Liver (tissue), 9 donors: ENCODE results near the gene DCPS. TPM values are rescaled to one million over a fixed set of nuclear protein-coding genes. Genes with fewer than 3 reads are reported as not detected.

ENCODE experiments used
- DNase-seq: peaks from one replicate; pipeline ENCODE4 v3.0.0-alpha.2; 2017; ENCODE audit warnings: low spot score
- H3K27ac ChIP-seq, 2 donors: one replicate each; pipeline ENCODE4 v1.7.0; 2013; ENCODE audit warnings: inconsistent platforms in 2 of 2, low read length in 2 of 2, control low read depth in 1 of 2, low read depth in 1 of 2, mild to moderate bottlenecking in 1 of 2
- H3K27me3 ChIP-seq, 4 donors: one replicate each; pipeline versions ENCODE4 v1.6.1 to v1.7.0; 2013; ENCODE audit warnings: low read length in 3 of 4, inconsistent platforms in 1 of 4, mild to moderate bottlenecking in 1 of 4, moderate library complexity in 1 of 4; ENCODE audit not compliant: control insufficient read depth in 4 of 4, insufficient read depth in 4 of 4
- H3K36me3 ChIP-seq, 4 donors: one replicate each; pipeline versions ENCODE4 v1.6.1 to v1.7.0; 2013; ENCODE audit warnings: low read length in 3 of 4, mild to moderate bottlenecking in 3 of 4, low read depth in 1 of 4, moderate library complexity in 1 of 4; ENCODE audit not compliant: control insufficient read depth in 4 of 4, insufficient read depth in 3 of 4
- H3K4me1 ChIP-seq, 4 donors: one replicate each; pipeline versions ENCODE4 v1.6.1 to v1.7.0; 2013; ENCODE audit warnings: low read length in 3 of 4, mild to moderate bottlenecking in 3 of 4, moderate library complexity in 1 of 4; ENCODE audit not compliant: control insufficient read depth in 4 of 4, insufficient read depth in 4 of 4
- H3K4me3 ChIP-seq, 3 donors: one replicate each; pipeline versions ENCODE4 v1.6.1 to v1.7.0; 2013; ENCODE audit warnings: low read length in 3 of 3, control low read depth in 1 of 3, low read depth in 1 of 3, mild to moderate bottlenecking in 1 of 3
- H3K9ac ChIP-seq, 2 donors: one replicate each; pipeline ENCODE4 v1.7.0; 2013; ENCODE audit warnings: low read length in 2 of 2, mild to moderate bottlenecking in 2 of 2, moderate library complexity in 2 of 2, control low read depth in 1 of 2, low read depth in 1 of 2
- H3K9me3 ChIP-seq, 4 donors: one replicate each; pipeline versions ENCODE4 v1.6.1 to v1.7.0; 2013; ENCODE audit warnings: low read length in 3 of 4; ENCODE audit not compliant: control insufficient read depth in 4 of 4
- ATF3 ChIP-seq: IDR thresholded peaks from 2 replicates; pipeline ENCODE4 v1.6.1; 2016; ENCODE audit warnings: antibody characterized with exemption
- CTCF ChIP-seq: fragments of 150-350 bp; IDR thresholded peaks from 2 replicates; pipeline ENCODE4 v1.5.1; 2017; ENCODE audit warnings: improper control_type of control experiment, low read depth, low read length; ENCODE audit not compliant: missing input control
- EGR1 ChIP-seq, 2 donors: IDR thresholded peaks; 2 replicates each; pipeline ENCODE4 v1.6.1; 2016 to 2018; ENCODE audit warnings: antibody characterized with exemption in 2 of 2, low read depth in 2 of 2
- FOXA1 ChIP-seq: IDR thresholded peaks from 2 replicates; pipeline ENCODE4 v1.6.1; 2016; ENCODE audit warnings: antibody characterized with exemption
- FOXA2 ChIP-seq: IDR thresholded peaks from 2 replicates; pipeline ENCODE4 v1.6.1; 2016; ENCODE audit warnings: antibody characterized with exemption
- GABPA ChIP-seq, 2 donors: IDR thresholded peaks in 1 of 2; conservative IDR thresholded peaks in 1 of 2; 2 replicates each; pipeline ENCODE4 v1.6.1; 2016; ENCODE audit warnings: antibody characterized with exemption in 2 of 2, mild to moderate bottlenecking in 1 of 2, moderate library complexity in 1 of 2
- HNF4A ChIP-seq, 2 donors: conservative IDR thresholded peaks; 2 replicates each; pipeline ENCODE4 v1.6.1; 2016; ENCODE audit warnings: antibody characterized with exemption in 2 of 2, mild to moderate bottlenecking in 2 of 2
- HNF4G ChIP-seq: IDR thresholded peaks from 2 replicates; pipeline ENCODE4 v1.6.1; 2016; ENCODE audit warnings: antibody characterized with exemption
- JUND ChIP-seq, 2 donors: IDR thresholded peaks; 2 replicates each; pipeline ENCODE4 v1.6.1; 2016; ENCODE audit warnings: antibody characterized with exemption in 2 of 2
- NR2F2 ChIP-seq: IDR thresholded peaks from 2 replicates; pipeline ENCODE4 v1.6.1; 2016; ENCODE audit warnings: antibody characterized with exemption
- RAD21 ChIP-seq, 2 donors: IDR thresholded peaks; 2 replicates each; pipeline ENCODE4 v1.6.1; 2016; ENCODE audit warnings: antibody characterized with exemption in 2 of 2, mild to moderate bottlenecking in 2 of 2
- REST ChIP-seq: IDR thresholded peaks from 2 replicates; pipeline ENCODE4 v1.6.1; 2016; ENCODE audit warnings: antibody characterized with exemption, mild to moderate bottlenecking
- RXRA ChIP-seq, 2 donors: IDR thresholded peaks; 2 replicates each; pipeline ENCODE4 v1.6.1; 2017 to 2018; ENCODE audit warnings: antibody characterized with exemption in 2 of 2, mild to moderate bottlenecking in 1 of 2
- SP1 ChIP-seq: IDR thresholded peaks from 2 replicates; pipeline ENCODE4 v1.6.1; 2018; ENCODE audit warnings: antibody characterized with exemption, mild to moderate bottlenecking
- TAF1 ChIP-seq: conservative IDR thresholded peaks from 2 replicates; pipeline ENCODE4 v1.6.1; 2016; ENCODE audit warnings: antibody characterized with exemption, mild to moderate bottlenecking
- YY1 ChIP-seq: IDR thresholded peaks from 2 replicates; pipeline ENCODE4 v1.6.1; 2016; ENCODE audit warnings: antibody characterized with exemption, mild to moderate bottlenecking
- WGBS: extraction: QIAGEN DNeasy Blood & Tissue Kit; methylation state at CpG from one replicate; pipeline ENCODE4 v1.1.7; 2013; 5-methylcytosine and 5-hydroxymethylcytosine counted together
- polyA plus RNA-seq, 2 donors: library from polyadenylated mRNA; stranded (reverse) in 1 of 2; unstranded in 1 of 2; fragments of 200-250 nt in 1 of 2; fragments of >200 nt in 1 of 2; fragmentation: Nextera tagmentation in 1 of 2; extraction: Ambion mirVana in 1 of 2; gene quantifications; one replicate each; pipeline versions ENCODE4 v1.2.1 to v1.2.3, GENCODE V29; 2013 to 2015
- total RNA-seq, 2 donors: library from RNA; depleted of rRNA; stranded (reverse); fragments of >200 nt; gene quantifications; one replicate each; pipeline ENCODE4 v1.2.3, GENCODE V29; 2014
- TF ChIP-seq, protein P1 (sequence below): IDR thresholded peaks from 2 replicates; pipeline ENCODE4 v1.6.1; 2016; ENCODE audit warnings: antibody characterized with exemption
- TF ChIP-seq, protein P2 (sequence below): IDR thresholded peaks from 2 replicates; pipeline ENCODE4 v1.6.1; 2016; ENCODE audit warnings: antibody characterized with exemption
- donor health status: healthy.
- donor health status: healthy.
- donor health status: healthy.
- donor health status: healthy.
- donor health status: healthy.

DCPS gene
- total and polyA plus RNA-seq, 4 donors, result 5.6 to 61.0 (median 19.0) TPM

- Histone ChIP-seq H3K4me1 (peaks cover 0 to 27% (median 24%) of the 10 kb centered on the region in 4 donors), H3K36me3 (peaks cover 13 to 53% (median 41%) of the 10 kb centered on the region in 4 donors), H3K9ac (peak overlapping the region; percentile 82 to 99), H3K27ac (peak overlapping the region; percentile 81 to 92), H3K9me3 (no peaks in the 10 kb centered on the region), H3K27me3 (no peaks in the 10 kb centered on the region), H3K4me3 (peak overlapping the region; percentile 67 to 99 (median 77))
- WGBS, result under 1% methylated on average over 23 of the region's 23 CpGs
- TF ChIP-seq REST (no peak), TAF1 (no peak), HNF4G (no peak), NR2F2 (no peak)
- TF ChIP-seq, protein P1, sequence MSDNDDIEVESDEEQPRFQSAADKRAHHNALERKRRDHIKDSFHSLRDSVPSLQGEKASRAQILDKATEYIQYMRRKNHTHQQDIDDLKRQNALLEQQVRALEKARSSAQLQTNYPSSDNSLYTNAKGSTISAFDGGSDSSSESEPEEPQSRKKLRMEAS, result no peak
- no peak for DNase-seq
These were observed 35.5 kb upstream of the DCPS start for GRCh38 chr11:126268361-126268707.

- Histone ChIP-seq H3K4me1 (peaks cover 0 to 27% (median 24%) of the 10 kb centered on the region in 4 donors), H3K36me3 (peaks cover 11 to 53% (median 41%) of the 10 kb centered on the region in 4 donors), H3K27me3 (no peaks in the 10 kb centered on the region), H3K9me3 (no peaks in the 10 kb centered on the region), H3K9ac (peak within 1 kb of the TSS; percentile 87 to 99), H3K27ac (peak within 1 kb of the TSS; percentile 81 to 92), H3K4me3 (peak within 1 kb of the TSS; percentile 67 to 99 (median 81))
- under 1% methylated on average over 64 of the region's 64 CpGs for WGBS
- TF ChIP-seq FOXA1 (no peak), YY1 (peak; percentile 93), NR2F2 (peak; percentile 83), JUND (IDR thresholded peaks at IDR 0.05) (peak in 1 of 2 donors; percentile 37), RAD21 (IDR thresholded peaks at IDR 0.05) (peak in 1 of 2 donors; percentile 31), HNF4A (conservative IDR thresholded peaks at IDR 0.05) (no peak), CTCF (no peak), REST (peak; percentile 75), EGR1 (IDR thresholded peaks at IDR 0.05; ENCODE audit: low read depth in 2 of 2) (peak; percentile 70 to 72), FOXA2 (no peak), GABPA (IDR thresholded peaks at IDR 0.05 in 1 of 2, conservative IDR thresholded peaks at IDR 0.05 in 1 of 2) (peak; percentile 92 to 98), RXRA (IDR thresholded peaks at IDR 0.05) (peak; percentile 61 to 80), ATF3 (peak; percentile 13), TAF1 (peak; percentile 67), HNF4G (no peak), SP1 (peak; percentile 98)
- TF ChIP-seq, protein P1, result peak; percentile 67
- TF ChIP-seq, protein P2, sequence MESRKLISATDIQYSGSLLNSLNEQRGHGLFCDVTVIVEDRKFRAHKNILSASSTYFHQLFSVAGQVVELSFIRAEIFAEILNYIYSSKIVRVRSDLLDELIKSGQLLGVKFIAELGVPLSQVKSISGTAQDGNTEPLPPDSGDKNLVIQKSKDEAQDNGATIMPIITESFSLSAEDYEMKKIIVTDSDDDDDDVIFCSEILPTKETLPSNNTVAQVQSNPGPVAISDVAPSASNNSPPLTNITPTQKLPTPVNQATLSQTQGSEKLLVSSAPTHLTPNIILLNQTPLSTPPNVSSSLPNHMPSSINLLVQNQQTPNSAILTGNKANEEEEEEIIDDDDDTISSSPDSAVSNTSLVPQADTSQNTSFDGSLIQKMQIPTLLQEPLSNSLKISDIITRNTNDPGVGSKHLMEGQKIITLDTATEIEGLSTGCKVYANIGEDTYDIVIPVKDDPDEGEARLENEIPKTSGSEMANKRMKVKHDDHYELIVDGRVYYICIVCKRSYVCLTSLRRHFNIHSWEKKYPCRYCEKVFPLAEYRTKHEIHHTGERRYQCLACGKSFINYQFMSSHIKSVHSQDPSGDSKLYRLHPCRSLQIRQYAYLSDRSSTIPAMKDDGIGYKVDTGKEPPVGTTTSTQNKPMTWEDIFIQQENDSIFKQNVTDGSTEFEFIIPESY, result no peak
- DNase-seq, result peak; percentile 99
These were observed 34.9 kb upstream of the DCPS start, which contains the start of the genes FOXRED1 and SRPRA for GRCh38 chr11:126268708-126269579. Gene FOXRED1 (plus strand): TSS chr11:126269154. CDS start chr11:126269207, 53 bp downstream. Gene SRPRA (minus strand): TSS chr11:126268895. CDS start chr11:126268804, 91 bp downstream.
